Pancreas (tissue), 10 donors: ENCODE data around the gene COX4I1. TPM values are rescaled to one million over a fixed set of nuclear protein-coding genes. Genes with fewer than 3 reads are reported as not detected.

Experiments used
- ATAC-seq, 4 donors: fragments of 200-7000 bp; cut with Tn5 transposase; one replicate each; pipeline versions ENCODE4 v1.8.0 to v1.9.1; 2020; ENCODE audit warnings: mild to moderate bottlenecking in 4 of 4, moderate library complexity in 4 of 4
- DNase-seq, 6 donors: peaks; one replicate each; pipeline ENCODE4 v3.0.0-alpha.2; 2020
- FAIRE-seq: peaks from 2 replicates; lab custom pipeline; 2012; peaks lifted over from hg19 to GRCh38; lab: Jason Lieb, UNC
- H3K27ac ChIP-seq, 4 donors: fragments of 200-600 bp; sonication (generic); 1 replicate in 3 of 4; 2 replicates in 1 of 4; pipeline versions ENCODE4 v1.5.0 to v1.8.0; 2020
- H3K27me3 ChIP-seq, 4 donors: fragments of 200-600 bp; one replicate each; pipeline ENCODE4 v1.8.0; 2021
- H3K36me3 ChIP-seq, 3 donors: fragments of 200-600 bp; sonication (generic) in 1 of 3; one replicate each; pipeline versions ENCODE4 v1.5.0 to v1.8.0; 2020 to 2021
- H3K4me1 ChIP-seq, 3 donors: fragments of 200-600 bp; one replicate each; pipeline ENCODE4 v1.8.0; 2021
- H3K4me3 ChIP-seq, 4 donors: fragments of 200-600 bp; sonication (generic) in 2 of 4; one replicate each; pipeline versions ENCODE4 v1.5.0 to v1.8.0; 2020 to 2021
- H3K9me3 ChIP-seq, 4 donors: fragments of 200-600 bp; one replicate each; pipeline ENCODE4 v1.8.0; 2021
- CTCF ChIP-seq, 4 donors: fragments of 200-600 bp; sonication (generic) in 3 of 4; IDR thresholded peaks; one replicate each; pipeline versions ENCODE4 v1.5.0 to v1.8.0; 2021; ENCODE audit warnings: antibody characterized with exemption in 4 of 4
- WGBS, 2 donors: extraction: QIAGEN DNeasy Blood & Tissue Kit; methylation state at CpG; one replicate each; pipeline ENCODE4 v1.1.7; 2013; 5-methylcytosine and 5-hydroxymethylcytosine counted together
- intact Hi-C, 3 donors: fragments of 100-400 bp; cut with DNase I; formaldehyde crosslinking; loops; one replicate each; pipeline versions ENCODE4 v1.11.1 to v1.14.2; 2022
- polyA plus RNA-seq, 2 donors: library from polyadenylated mRNA; stranded (reverse); fragments of 200-250 nt; gene quantifications; one replicate each; pipeline ENCODE4 v1.2.3, GENCODE V29; 2013
- total RNA-seq, 6 donors: library from RNA; stranded (reverse); fragmentation: NEBNext Ultra II Directional in 4 of 6; extraction: Animal tissue kit (Norgen Biotek cat#: 25700) in 4 of 6; gene quantifications; one replicate each; pipeline versions ENCODE4 v1.2.1 to v1.2.4, GENCODE V29; 2021 to 2023
- donor health status: healthy with polysubstance abuse.
- donor health status: DM: no; HTN: no; CAD: no; lungs with moderate emphysema.
- donor health status: DM: no; HTN: no; CAD: no.
- donor health status: control.
- donor health status: control.
- donor health status: Bipolar disorder and iron deficiency.
- donor health status: DM: yes; HTN: yes; CAD: no.
- donor health status: DM: no; HTN: no; CAD: no.
- donor health status: DM: no; HTN: no; CAD: no.
- donor health status: DM: yes; HTN: yes; CAD: no.

Gene COX4I1
- total and polyA plus RNA-seq, 8 donors = 198 to 510 (median 260) TPM

GRCh38 chr16:85765767-85766166 lies 33.7 kb upstream of the COX4I1 start:
- no peak overlapping the region for H3K4me3 ChIP-seq
- 48 to 61% methylated on average over 8 of the region's 8 CpGs for WGBS, 2 donors
- TF ChIP-seq CTCF (IDR thresholded peaks at IDR 0.05) = no peak
- no peaks in the 10 kb centered on the region for H3K9me3 ChIP-seq
- H3K36me3 ChIP-seq = no peaks in the 10 kb centered on the region
- intact Hi-C loops = no loop called here
- H3K4me1 ChIP-seq = no peaks in the 10 kb centered on the region
- FAIRE-seq (no peak), ATAC-seq (peak in 1 of 4 donors; percentile 18), DNase-seq (no peak)
- no peak overlapping the region for H3K27ac ChIP-seq
- H3K27me3 ChIP-seq = no peaks in the 10 kb centered on the region

GRCh38 chr16:85767531-85767930 lies 32.0 kb upstream of the COX4I1 start:
- 66 to 71% methylated on average over 8 of the region's 8 CpGs for WGBS, 2 donors
- no peaks in the 10 kb centered on the region for H3K9me3 ChIP-seq
- DNase-seq (no peak), ATAC-seq (peak in 2 of 4 donors; percentile 15 to 32), FAIRE-seq (no peak)
- H3K36me3 ChIP-seq = no peaks in the 10 kb centered on the region
- H3K27ac ChIP-seq = no peak overlapping the region
- no peaks in the 10 kb centered on the region for H3K27me3 ChIP-seq
- no peaks in the 10 kb centered on the region for H3K4me1 ChIP-seq
- intact Hi-C loops = no loop called here
- H3K4me3 ChIP-seq = no peak overlapping the region
- no peak for TF ChIP-seq CTCF (IDR thresholded peaks at IDR 0.05)

- WGBS, 2 donors = 50 to 58% methylated on average over 2 of the region's 2 CpGs
- H3K36me3 ChIP-seq = no peaks in the 10 kb centered on the region
Observed at GRCh38 chr16:85768199-85768598, 31.3 kb upstream of the COX4I1 start.

GRCh38 chr16:85770741-85771140 lies 28.8 kb upstream of the COX4I1 start:
- DNase-seq (no peak), ATAC-seq (no peak), FAIRE-seq (no peak)
- H3K27ac ChIP-seq = no peak overlapping the region
- H3K27me3 ChIP-seq = no peaks in the 10 kb centered on the region
- intact Hi-C loops = no loop called here
- TF ChIP-seq CTCF (IDR thresholded peaks at IDR 0.05) = no peak
- WGBS, 2 donors = 94 to 96% methylated on average over 6 of the region's 6 CpGs
- H3K4me1 ChIP-seq = no peaks in the 10 kb centered on the region
- H3K36me3 ChIP-seq = no peaks in the 10 kb centered on the region
- H3K4me3 ChIP-seq = no peak overlapping the region
- no peaks in the 10 kb centered on the region for H3K9me3 ChIP-seq

More at GRCh38 chr16:85768199-85768598, 31.3 kb upstream of the COX4I1 start:
- H3K27ac ChIP-seq = no peak overlapping the region
- no peak for ATAC-seq
- no peaks in the 10 kb centered on the region for H3K27me3 ChIP-seq
- no peaks in the 10 kb centered on the region for H3K4me1 ChIP-seq
- no peak overlapping the region for H3K4me3 ChIP-seq
- intact Hi-C loops = no loop called here
- no peak for FAIRE-seq
- DNase-seq = no peak
- H3K9me3 ChIP-seq = no peaks in the 10 kb centered on the region
- TF ChIP-seq CTCF (IDR thresholded peaks at IDR 0.05) = no peak

- no peak for TF ChIP-seq CTCF (IDR thresholded peaks at IDR 0.05)
- DNase-seq = no peak
- no peak overlapping the region for H3K4me3 ChIP-seq
- H3K27me3 ChIP-seq = no peaks in the 10 kb centered on the region
- ATAC-seq = no peak
- FAIRE-seq = no peak
- no peak overlapping the region for H3K27ac ChIP-seq
- peaks cover 0 to 3% (median 2%) of the 10 kb centered on the region in 3 donors for H3K36me3 ChIP-seq
- no peaks in the 10 kb centered on the region for H3K4me1 ChIP-seq
- no peaks in the 10 kb centered on the region for H3K9me3 ChIP-seq
- intact Hi-C loops = no loop called here
- WGBS, 2 donors = 93 to 94% methylated on average over 6 of the region's 6 CpGs
Observed at GRCh38 chr16:85773044-85773443, 26.5 kb upstream of the COX4I1 start.
